AG08396 (cell line): ENCODE results near the gene FOS.
"Not testable (repeated sequence)": the region's sequence is repeated elsewhere in the genome, so short reads cannot be mapped to it uniquely, and the experiment has no call there.

ENCODE experiments used
- DNase-seq: peaks from one replicate; pipeline ENCODE4 v3.0.0; 2012; ENCODE audit warnings: low spot score, mixed read lengths

Gene FOS

GRCh38 chr14:75278422-75279152 is at the start of gene FOS:
TSS of gene FOS (plus strand) at chr14:75278828. CDS start at chr14:75278983, 155 bp downstream.
- DNase-seq: peak; percentile 98

GRCh38 chr14:75229661-75230139 is 48.9 kb upstream of the FOS start:
- no peak for DNase-seq

- DNase-seq: peak; percentile 17
Observed at GRCh38 chr14:75230140-75230792, 48.4 kb upstream of the FOS start.

DNA sequence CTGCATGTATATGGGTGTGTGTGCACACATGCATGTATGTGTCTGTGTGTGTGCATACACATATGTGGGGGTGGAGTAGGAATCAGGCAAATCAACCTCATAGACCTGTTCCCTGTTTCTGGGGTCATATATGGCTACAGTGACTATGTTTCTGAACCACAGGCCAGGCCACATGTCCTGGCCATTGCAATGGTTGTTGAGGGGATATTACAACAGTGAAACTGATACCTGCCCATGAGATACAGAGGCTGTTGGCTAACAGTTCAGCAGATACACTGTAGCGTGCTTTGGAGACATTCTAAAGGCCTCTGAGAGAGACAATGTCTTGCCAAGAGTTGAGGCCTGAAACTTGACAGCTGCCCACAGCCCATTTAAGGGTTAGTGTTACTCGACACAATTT is 47.3 kb upstream of the FOS start:
- no peak for DNase-seq

DNA sequence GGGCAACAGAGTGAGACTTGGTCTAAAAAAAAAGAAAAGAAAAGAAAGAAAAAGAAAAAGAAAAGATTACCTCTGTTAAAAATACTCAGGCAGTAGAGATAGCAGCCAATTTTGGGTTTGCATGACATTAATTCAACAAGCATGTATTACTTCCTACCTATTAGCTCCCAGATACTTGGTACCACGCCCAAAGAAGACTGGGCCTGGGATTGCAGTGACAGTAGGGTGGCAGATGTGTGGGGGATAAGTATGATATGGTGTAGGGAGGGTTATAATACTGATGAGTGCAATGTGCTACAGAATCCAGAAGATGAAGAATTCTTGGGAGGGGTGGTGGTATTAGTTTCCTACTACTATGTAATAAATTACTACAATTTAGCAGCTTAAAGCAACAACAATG is 46.4 kb upstream of the FOS start:
- no peak for DNase-seq

- no peak for DNase-seq
Observed at GRCh38 chr14:75232597-75232996, 46.0 kb upstream of the FOS start.

DNA sequence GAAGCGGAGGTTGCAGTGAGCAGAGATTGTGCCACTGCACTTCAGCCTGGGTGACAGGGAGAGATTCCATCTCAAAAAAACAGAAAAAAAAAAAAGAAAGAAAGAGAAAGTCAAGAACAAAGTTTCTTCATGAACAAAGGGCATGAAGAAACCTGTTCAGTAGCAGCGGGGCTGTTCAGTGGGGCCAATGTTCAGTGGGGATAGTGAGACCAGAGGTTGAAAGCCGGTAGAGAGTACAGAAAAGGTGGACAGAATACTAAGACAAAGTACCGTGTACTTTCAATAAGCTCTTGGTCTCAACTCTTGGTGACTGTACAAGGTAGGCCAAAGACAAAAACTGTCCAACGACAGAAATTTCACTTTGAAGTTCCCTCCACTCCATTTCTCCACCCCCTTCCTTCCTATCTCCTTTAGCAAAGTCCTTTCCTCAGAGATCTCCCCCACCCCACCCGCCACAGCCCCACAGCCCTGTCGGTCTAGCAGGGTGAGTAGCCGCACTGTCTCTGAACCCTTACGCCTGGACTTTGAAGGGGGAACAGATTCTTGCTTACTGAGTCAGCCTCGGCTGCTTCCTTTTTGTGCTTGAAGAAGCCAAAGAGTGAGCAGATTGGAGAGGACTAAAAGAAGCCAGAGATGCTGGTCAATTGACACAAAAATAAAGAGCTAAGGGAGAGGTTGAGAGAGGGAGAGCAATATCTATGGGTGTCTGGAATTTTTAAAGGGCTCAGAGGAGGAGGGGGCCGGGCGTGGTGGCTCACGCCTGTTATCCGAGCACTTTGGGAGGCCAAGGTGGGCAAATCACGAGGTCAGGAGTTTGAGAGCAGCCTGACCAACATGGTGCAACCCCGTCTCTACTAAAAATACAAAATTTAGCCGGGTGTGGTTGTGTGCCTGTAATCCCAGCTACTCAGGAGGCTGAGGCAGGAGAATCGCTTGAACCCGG is 44.2 kb upstream of the FOS start:
- peak; percentile 52 for DNase-seq

DNA sequence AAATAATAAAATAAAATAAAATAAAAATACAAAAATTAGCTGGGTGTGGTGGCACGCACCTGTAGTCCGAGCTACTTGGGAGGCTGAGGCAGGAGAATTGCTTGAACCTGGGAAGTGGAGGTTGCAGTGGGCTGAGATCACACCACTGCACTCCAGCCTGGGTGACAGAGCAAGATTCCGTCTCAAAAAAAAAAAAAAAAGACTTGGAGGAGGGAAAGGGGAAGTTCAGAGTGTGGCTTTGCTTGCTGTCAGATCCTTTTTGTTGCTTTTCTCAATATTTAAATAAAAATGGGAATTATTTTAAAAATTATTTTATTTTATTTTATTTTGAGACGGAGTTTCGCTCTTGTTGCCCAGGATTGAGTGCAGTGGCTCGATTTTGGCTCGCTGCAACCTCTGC is 43.4 kb upstream of the FOS start:
- not testable (repeated sequence) for DNase-seq

- no peak for DNase-seq
Observed at GRCh38 chr14:75236467-75236866, 42.2 kb upstream of the FOS start.

DNA sequence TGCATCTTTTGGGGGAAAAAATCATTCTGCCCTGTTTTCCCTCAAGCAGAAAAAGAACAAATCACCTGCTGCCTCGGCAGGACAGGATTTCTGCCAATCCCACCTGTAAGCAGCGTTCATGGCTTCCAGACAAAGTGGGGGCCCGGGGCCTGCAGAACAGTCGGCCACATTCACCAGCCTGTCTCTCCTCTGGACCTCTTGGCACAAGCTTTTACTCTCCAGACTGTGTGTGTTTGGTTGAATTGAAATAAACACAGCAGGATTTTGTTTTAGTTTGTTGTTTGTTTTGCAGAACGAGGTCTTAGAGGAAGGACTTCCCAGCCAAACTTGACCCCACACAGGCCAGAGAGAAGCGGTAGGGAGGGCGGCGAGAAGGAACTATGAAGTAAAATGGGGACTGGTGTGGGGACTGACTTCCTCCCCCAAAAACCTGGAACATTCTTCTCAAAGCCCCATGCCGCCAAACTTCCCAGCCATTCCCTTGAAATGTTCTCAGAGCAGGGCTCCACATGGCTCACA is 41.7 kb upstream of the FOS start:
- DNase-seq: no peak

- no peak for DNase-seq
Observed at GRCh38 chr14:75238756-75239455, 39.7 kb upstream of the FOS start.

- no peak for DNase-seq
Observed at GRCh38 chr14:75240781-75241180, 37.8 kb upstream of the FOS start.

- DNase-seq: peak; percentile 51
Observed at GRCh38 chr14:75242546-75243273, 35.9 kb upstream of the FOS start.

- DNase-seq: no peak
Observed at GRCh38 chr14:75244121-75244520, 34.5 kb upstream of the FOS start.

DNA sequence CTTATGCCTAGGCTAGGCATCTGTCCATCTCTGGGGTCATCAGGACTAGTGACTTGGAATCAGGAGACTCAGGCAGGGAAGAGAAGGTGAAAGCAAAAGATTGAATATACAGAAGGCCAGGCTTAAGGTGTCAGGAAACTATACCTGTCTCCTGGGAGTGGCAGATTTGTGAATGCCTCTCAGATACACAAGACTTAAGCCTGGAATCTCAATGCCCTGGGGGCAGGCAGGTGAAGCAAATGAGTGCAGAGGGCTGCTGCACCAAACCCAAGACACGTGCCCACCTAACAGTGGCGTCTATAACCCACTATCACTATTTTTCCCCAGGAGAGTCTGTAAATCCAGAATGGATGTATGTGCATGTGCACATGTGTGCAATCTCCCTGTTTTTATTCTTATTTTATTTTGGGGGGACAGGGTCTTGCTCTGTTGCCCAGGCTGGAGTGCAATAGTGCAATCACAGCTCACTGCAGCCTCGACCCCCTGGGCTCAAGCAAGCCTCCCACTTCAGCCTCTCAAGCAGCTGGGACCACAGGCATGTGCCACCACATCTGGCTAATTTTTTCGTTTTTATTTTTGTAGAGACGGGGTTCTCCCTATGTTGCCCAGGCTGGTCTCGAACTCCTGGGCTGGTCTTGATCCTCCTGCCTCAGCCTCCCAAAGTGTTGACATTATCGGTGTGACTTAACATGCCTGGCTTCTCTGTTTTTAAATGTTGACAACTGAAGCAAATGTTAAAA is 31.9 kb upstream of the FOS start:
- no peak for DNase-seq

- DNase-seq: no peak
Observed at GRCh38 chr14:75247286-75247922, 31.2 kb upstream of the FOS start.

GRCh38 chr14:75247939-75248338 is 30.7 kb upstream of the FOS start:
- DNase-seq: no peak

GRCh38 chr14:75249251-75249957 is 29.2 kb upstream of the FOS start:
- DNase-seq: no peak

GRCh38 chr14:75249958-75250336 is 28.7 kb upstream of the FOS start:
- DNase-seq: no peak
